Effector memory CD8-positive, alpha-beta T cell (primary cell): ENCODE data around the gene EPHA1.
"Not testable (repeated sequence)": the region's sequence is repeated elsewhere in the genome, so short reads cannot be mapped to it uniquely, and the experiment has no call there.

Experiments
- ATAC-seq: fragments of 150-1000 bp; cut with Tn5 transposase; replicated peaks from 2 replicates; pipeline ENCODE4 v1.10.0; 2021; ENCODE audit warnings: mild to moderate bottlenecking, moderate library complexity
- DNase-seq, 3 experiments: peaks; one replicate each; pipeline ENCODE4 v3.0.0; 2021
- H3K27ac Mint-ChIP-seq, 2 donors: one replicate each; pipeline ENCODE4 v1.8.0; 2022; ENCODE audit warnings: mild to moderate bottlenecking in 2 of 2, mixed read lengths in 2 of 2, moderate library complexity in 2 of 2
- H3K27me3 Mint-ChIP-seq, 2 donors: one replicate each; pipeline ENCODE4 v1.8.0; 2022; ENCODE audit warnings: mixed read lengths in 2 of 2
- H3K36me3 Mint-ChIP-seq: one replicate; pipeline ENCODE4 v1.8.0; 2022; ENCODE audit warnings: mild to moderate bottlenecking, moderate library complexity, mixed read lengths; ENCODE audit not compliant: insufficient read depth
- H3K4me1 Mint-ChIP-seq, 2 donors: one replicate each; pipeline ENCODE4 v1.8.0; 2022; ENCODE audit warnings: low read depth in 2 of 2, mixed read lengths in 2 of 2
- H3K4me3 Mint-ChIP-seq, 2 donors: one replicate each; pipeline ENCODE4 v1.8.0; 2022; ENCODE audit warnings: mild to moderate bottlenecking in 2 of 2, mixed read lengths in 2 of 2, moderate library complexity in 2 of 2
- H3K9me3 Mint-ChIP-seq, 2 donors: one replicate each; pipeline ENCODE4 v1.8.0; 2022; ENCODE audit warnings: mixed read lengths in 2 of 2

Gene EPHA1

GRCh38 chr7:143444063-143444782, 35.6 kb upstream of the EPHA1 start:
- Mint-ChIP-seq H3K9me3 (no peaks in the 10 kb centered on the region), H3K36me3 (no peaks in the 10 kb centered on the region), H3K4me3 (no peak overlapping the region), H3K27me3 (peaks cover 0 to 7% of the 10 kb centered on the region in 2 donors), H3K27ac (no peak overlapping the region), H3K4me1 (no peaks in the 10 kb centered on the region)
- ATAC-seq: no peak
- no peak for DNase-seq

GRCh38 chr7:143443153-143443552, 34.5 kb upstream of the EPHA1 start, which contains the start of gene TAS2R60:
Gene TAS2R60, plus strand, starts transcription at chr7:143443453. Its CDS starts 0 bp downstream, at chr7:143443453.
- Mint-ChIP-seq H3K4me1 (no peaks in the 10 kb centered on the region), H3K9me3 (no peaks in the 10 kb centered on the region), H3K4me3 (no peak within 1 kb of the TSS), H3K27ac (no peak within 1 kb of the TSS), H3K36me3 (no peaks in the 10 kb centered on the region), H3K27me3 (peaks cover 7 to 9% of the 10 kb centered on the region in 2 donors)
- no peak for DNase-seq
- no peak for ATAC-seq

DNA sequence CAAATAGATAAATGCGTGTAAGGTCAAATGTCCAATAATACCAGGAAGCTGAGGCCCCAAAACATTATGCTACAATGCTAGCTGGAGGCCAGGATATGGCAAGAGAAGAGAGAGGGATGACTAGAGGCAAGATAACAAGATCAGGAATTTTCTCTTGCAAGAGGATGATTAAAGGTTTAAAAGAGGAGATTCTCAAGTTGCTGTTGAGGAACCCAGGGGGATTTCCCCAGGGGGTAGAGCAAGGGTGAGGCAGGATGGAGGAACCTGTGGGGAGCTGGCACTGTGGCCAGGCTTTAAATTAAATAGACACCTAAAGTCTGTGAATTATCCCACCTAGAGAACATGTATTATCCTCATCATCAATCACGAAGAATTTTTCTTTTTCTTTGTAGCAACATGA, 31.2 kb upstream of the EPHA1 start:
- no peaks in the 10 kb centered on the region for H3K36me3 Mint-ChIP-seq
- DNase-seq: no peak
- no peak overlapping the region for H3K27ac Mint-ChIP-seq
- peaks cover 13 to 25% of the 10 kb centered on the region in 2 donors for H3K27me3 Mint-ChIP-seq
- no peak overlapping the region for H3K4me3 Mint-ChIP-seq
- no peak for ATAC-seq
- H3K4me1 Mint-ChIP-seq: peaks cover 0 to 3% of the 10 kb centered on the region in 2 donors
- H3K9me3 Mint-ChIP-seq: no peaks in the 10 kb centered on the region

- H3K27me3 Mint-ChIP-seq: peaks cover 25 to 35% of the 10 kb centered on the region in 2 donors
- no peak overlapping the region for H3K4me3 Mint-ChIP-seq
- no peak overlapping the region for H3K27ac Mint-ChIP-seq
- H3K36me3 Mint-ChIP-seq: no peaks in the 10 kb centered on the region
- H3K4me1 Mint-ChIP-seq: peaks cover 0 to 3% of the 10 kb centered on the region in 2 donors
- H3K9me3 Mint-ChIP-seq: no peaks in the 10 kb centered on the region
- ATAC-seq: no peak
- no peak for DNase-seq
These were observed 28.9 kb upstream of the EPHA1 start for GRCh38 chr7:143437578-143437977.

GRCh38 chr7:143436325-143436946, 27.8 kb upstream of the EPHA1 start:
- ATAC-seq (no peak), DNase-seq (no peak)
- H3K27me3 Mint-ChIP-seq: peaks cover 23 to 35% of the 10 kb centered on the region in 2 donors
- no peak overlapping the region for H3K4me3 Mint-ChIP-seq
- H3K36me3 Mint-ChIP-seq: no peaks in the 10 kb centered on the region
- H3K27ac Mint-ChIP-seq: no peak overlapping the region
- peaks cover 0 to 3% of the 10 kb centered on the region in 2 donors for H3K4me1 Mint-ChIP-seq
- H3K9me3 Mint-ChIP-seq: no peaks in the 10 kb centered on the region

DNA sequence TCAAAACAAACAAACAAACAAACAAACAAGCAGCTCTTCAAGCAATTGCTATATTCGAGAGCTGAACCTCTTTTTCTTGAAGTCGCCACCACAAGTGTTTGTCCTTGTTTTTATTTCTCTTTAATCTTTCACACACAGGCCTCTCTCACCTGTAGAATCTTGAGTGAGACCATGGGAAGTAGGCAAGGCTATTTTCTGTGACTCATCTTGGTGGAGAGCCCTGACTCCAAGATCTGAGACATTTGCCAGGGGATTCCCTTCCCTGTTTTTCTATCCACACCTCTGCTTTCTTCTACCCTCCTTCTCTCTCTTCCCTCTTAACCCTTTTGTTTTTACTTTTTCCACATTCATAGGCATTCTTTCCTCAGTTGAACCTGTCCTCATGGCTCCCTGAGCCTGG, 26.6 kb upstream of the EPHA1 start:
- no peaks in the 10 kb centered on the region for H3K9me3 Mint-ChIP-seq
- H3K4me3 Mint-ChIP-seq: no peak overlapping the region
- H3K27ac Mint-ChIP-seq: no peak overlapping the region
- H3K36me3 Mint-ChIP-seq: no peaks in the 10 kb centered on the region
- H3K4me1 Mint-ChIP-seq: peaks cover 0 to 3% of the 10 kb centered on the region in 2 donors
- DNase-seq (no peak), ATAC-seq (no peak)
- H3K27me3 Mint-ChIP-seq: peaks cover 30 to 35% of the 10 kb centered on the region in 2 donors

DNA sequence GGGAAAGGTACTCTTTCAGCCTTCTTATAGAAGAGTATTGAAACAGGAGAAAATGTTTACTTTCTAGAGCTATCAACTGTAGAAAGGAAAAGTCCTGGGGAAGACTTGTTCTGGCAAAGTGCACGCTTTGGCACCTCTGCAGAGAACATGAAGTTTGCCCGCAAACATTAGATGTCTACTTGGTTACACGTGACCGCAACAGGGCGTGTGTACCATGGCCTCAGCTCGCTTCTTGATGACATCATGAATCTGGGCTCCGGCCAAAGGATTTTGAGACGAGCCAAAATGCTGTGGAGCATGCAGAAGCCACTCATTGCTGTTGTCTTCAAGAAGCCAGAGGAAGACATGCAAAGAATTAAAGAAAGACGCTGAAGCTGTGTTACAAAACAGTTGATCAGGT, 26.0 kb upstream of the EPHA1 start:
- Mint-ChIP-seq H3K27me3 (peaks cover 30 to 35% of the 10 kb centered on the region in 2 donors), H3K4me1 (peaks cover 0 to 3% of the 10 kb centered on the region in 2 donors), H3K4me3 (no peak overlapping the region), H3K27ac (no peak overlapping the region), H3K36me3 (peaks cover 4% of the 10 kb centered on the region), H3K9me3 (no peaks in the 10 kb centered on the region)
- no peak for DNase-seq
- no peak for ATAC-seq

- Mint-ChIP-seq H3K4me1 (peaks cover 0 to 3% of the 10 kb centered on the region in 2 donors), H3K4me3 (no peak overlapping the region)
These were observed 25.1 kb upstream of the EPHA1 start for GRCh38 chr7:143433759-143434158.

DNA sequence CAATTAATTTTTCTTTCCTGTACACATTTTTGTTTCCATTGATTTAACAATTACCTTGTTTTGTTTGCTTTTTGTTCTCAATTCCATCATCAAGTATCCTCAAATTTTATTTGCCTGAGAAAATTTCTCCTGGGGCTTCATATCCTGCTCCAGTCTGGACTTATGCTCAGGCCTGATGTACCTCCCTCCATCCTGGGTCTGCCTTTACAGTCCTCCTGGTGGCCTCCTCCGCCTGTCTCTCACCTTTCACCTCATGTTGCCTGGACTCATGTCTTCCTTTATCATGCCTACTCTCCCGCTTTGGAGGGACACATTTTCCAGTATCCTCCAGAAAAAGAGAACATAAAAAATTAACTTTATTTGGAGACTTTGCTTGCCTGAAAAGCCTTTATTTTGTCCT, 22.5 kb upstream of the EPHA1 start:
- no peak for ATAC-seq
- H3K36me3 Mint-ChIP-seq: peaks cover 4% of the 10 kb centered on the region
- peaks cover 20 to 30% of the 10 kb centered on the region in 2 donors for H3K27me3 Mint-ChIP-seq
- no peak for DNase-seq
- H3K4me1 Mint-ChIP-seq: no peaks in the 10 kb centered on the region
- no peak overlapping the region for H3K27ac Mint-ChIP-seq
- H3K9me3 Mint-ChIP-seq: no peaks in the 10 kb centered on the region
- H3K4me3 Mint-ChIP-seq: no peak overlapping the region

More at GRCh38 chr7:143433759-143434158, 25.1 kb upstream of the EPHA1 start:
- Mint-ChIP-seq H3K27ac (no peak overlapping the region), H3K9me3 (no peaks in the 10 kb centered on the region), H3K27me3 (peaks cover 30 to 32% of the 10 kb centered on the region in 2 donors), H3K36me3 (peaks cover 4% of the 10 kb centered on the region)
- ATAC-seq: no peak
- no peak for DNase-seq

- no peak overlapping the region for H3K4me3 Mint-ChIP-seq
- peaks cover 11 to 24% of the 10 kb centered on the region in 2 donors for H3K27me3 Mint-ChIP-seq
These were observed 21.4 kb upstream of the EPHA1 start for GRCh38 chr7:143429770-143430698.

GRCh38 chr7:143426479-143427142, 18.0 kb upstream of the EPHA1 start:
- H3K36me3 Mint-ChIP-seq: peaks cover 4% of the 10 kb centered on the region
- H3K9me3 Mint-ChIP-seq: no peaks in the 10 kb centered on the region
- H3K4me3 Mint-ChIP-seq: no peak overlapping the region
- DNase-seq: no peak
- H3K27ac Mint-ChIP-seq: no peak overlapping the region
- peaks cover 0 to 6% of the 10 kb centered on the region in 2 donors for H3K27me3 Mint-ChIP-seq
- no peak for ATAC-seq
- H3K4me1 Mint-ChIP-seq: no peaks in the 10 kb centered on the region

More at GRCh38 chr7:143429770-143430698, 21.4 kb upstream of the EPHA1 start:
- Mint-ChIP-seq H3K27ac (no peak overlapping the region), H3K9me3 (no peaks in the 10 kb centered on the region), H3K4me1 (no peaks in the 10 kb centered on the region), H3K36me3 (peaks cover 4% of the 10 kb centered on the region)
- ATAC-seq: no peak
- DNase-seq: no peak

GRCh38 chr7:143424476-143424875, 15.8 kb upstream of the EPHA1 start:
- DNase-seq, H3K9me3 Mint-ChIP-seq, H3K4me1 Mint-ChIP-seq, H3K27me3 Mint-ChIP-seq, ATAC-seq, H3K4me3 Mint-ChIP-seq, H3K36me3 Mint-ChIP-seq, H3K27ac Mint-ChIP-seq: not testable (repeated sequence)

DNA sequence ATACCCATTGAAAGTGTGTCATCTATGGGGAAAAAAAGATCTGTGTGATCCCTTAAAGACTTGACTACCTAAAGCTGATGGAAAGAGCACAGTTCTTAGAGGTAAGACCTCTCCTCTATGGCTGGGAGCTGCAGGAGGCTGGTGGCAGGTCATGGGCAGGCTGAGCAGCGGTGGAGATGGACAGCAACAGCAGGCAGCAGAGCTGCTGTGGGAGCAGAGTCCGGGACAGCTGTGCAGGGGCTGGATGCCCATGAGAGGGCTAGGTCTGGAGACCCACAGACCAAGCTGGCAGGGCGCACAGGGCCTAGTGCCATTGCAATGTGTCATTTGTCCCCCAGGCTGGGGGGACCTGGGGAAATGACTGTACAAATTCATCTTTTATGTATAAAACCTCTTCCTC, 13.4 kb upstream of the EPHA1 start:
- no peak overlapping the region for H3K27ac Mint-ChIP-seq
- no peaks in the 10 kb centered on the region for H3K36me3 Mint-ChIP-seq
- H3K4me1 Mint-ChIP-seq: no peaks in the 10 kb centered on the region
- ATAC-seq (no peak), DNase-seq (no peak)
- no peak overlapping the region for H3K4me3 Mint-ChIP-seq
- H3K27me3 Mint-ChIP-seq: peaks cover 0 to 20% of the 10 kb centered on the region in 2 donors
- H3K9me3 Mint-ChIP-seq: no peaks in the 10 kb centered on the region
